Measurements from ENCODE around the gene GNAT1.
"Not testable (repeated sequence)": the region's sequence is repeated elsewhere in the genome, so short reads cannot be mapped to it uniquely, and the experiment has no call there.

The GNAT1 gene

GRCh38 chr3:50210176-50210509, 18.7 kb downstream of the GNAT1 start:
- ATAC-seq: no peak
- no peak for TF ChIP-seq TOX (CRISPR knock-in tag; IDR thresholded peaks at IDR 0.05; ENCODE audit: borderline replicate concordance)

- no peak for ATAC-seq
- TF ChIP-seq TOX (CRISPR knock-in tag; IDR thresholded peaks at IDR 0.05; ENCODE audit: borderline replicate concordance) (no peak), ZNF565 (CRISPR knock-in tag; conservative IDR thresholded peaks at IDR 0.05; ENCODE audit: low read depth) (no peak), OSR1 (CRISPR knock-in tag; IDR thresholded peaks at IDR 0.05) (no peak), ZNF70 (CRISPR knock-in tag; IDR thresholded peaks at IDR 0.05) (no peak), POU6F1 (CRISPR knock-in tag; IDR thresholded peaks at IDR 0.05; ENCODE audit: borderline replicate concordance, low read depth) (no peak), ZNF8 (CRISPR knock-in tag; IDR thresholded peaks at IDR 0.05) (no peak), ZFP30 (CRISPR knock-in tag; IDR thresholded peaks at IDR 0.05) (no peak), ESRRG (CRISPR knock-in tag; IDR thresholded peaks at IDR 0.05) (no peak), PATZ1 (CRISPR knock-in tag; IDR thresholded peaks at IDR 0.05; ENCODE audit: borderline replicate concordance) (no peak), TCF4 (CRISPR knock-in tag; IDR thresholded peaks at IDR 0.05; ENCODE audit: borderline replicate concordance) (no peak), ARNTL (CRISPR knock-in tag; IDR thresholded peaks at IDR 0.05; ENCODE audit: borderline replicate concordance, low read depth) (no peak), BACH2 (CRISPR knock-in tag; IDR thresholded peaks at IDR 0.05; ENCODE audit: borderline replicate concordance) (no peak), ISL1 (CRISPR knock-in tag; IDR thresholded peaks at IDR 0.05) (no peak), CREB5 (CRISPR knock-in tag; IDR thresholded peaks at IDR 0.05; ENCODE audit: low read depth) (no peak), PPARA (CRISPR knock-in tag; IDR thresholded peaks at IDR 0.05; ENCODE audit: borderline replicate concordance) (no peak), ZC3H10 (CRISPR knock-in tag; IDR thresholded peaks at IDR 0.05) (no peak), SNAI2 (CRISPR knock-in tag; IDR thresholded peaks at IDR 0.05) (no peak)
These were observed 19.3 kb downstream of the GNAT1 start for GRCh38 chr3:50210510-50211367.

GRCh38 chr3:50211368-50211717, 19.9 kb downstream of the GNAT1 start:
- ATAC-seq: not testable (repeated sequence)

GRCh38 chr3:50211930-50212329, 20.5 kb downstream of the GNAT1 start:
- no peak; the same call in 2 of the 3 replicates for ATAC-seq

More at GRCh38 chr3:50211930-50212329, 20.5 kb downstream of the GNAT1 start:
- TF ChIP-seq TSHZ2 (CRISPR knock-in tag; IDR thresholded peaks at IDR 0.05) (no peak), RARB (CRISPR knock-in tag; IDR thresholded peaks at IDR 0.05) (no peak), ZNF8 (CRISPR knock-in tag; IDR thresholded peaks at IDR 0.05) (no peak), CSDC2 (CRISPR knock-in tag; IDR thresholded peaks at IDR 0.05) (no peak), TCF4 (CRISPR knock-in tag; IDR thresholded peaks at IDR 0.05; ENCODE audit: borderline replicate concordance) (no peak), GLIS3 (CRISPR knock-in tag; IDR thresholded peaks at IDR 0.05) (no peak), OSR1 (CRISPR knock-in tag; IDR thresholded peaks at IDR 0.05) (no peak), BACH2 (CRISPR knock-in tag; IDR thresholded peaks at IDR 0.05; ENCODE audit: borderline replicate concordance) (no peak), ISL1 (CRISPR knock-in tag; IDR thresholded peaks at IDR 0.05) (no peak), ZC3H10 (CRISPR knock-in tag; IDR thresholded peaks at IDR 0.05) (no peak), POU6F1 (CRISPR knock-in tag; IDR thresholded peaks at IDR 0.05; ENCODE audit: borderline replicate concordance, low read depth) (no peak), ESRRG (CRISPR knock-in tag; IDR thresholded peaks at IDR 0.05) (no peak), CSRNP3 (CRISPR knock-in tag; IDR thresholded peaks at IDR 0.05) (no peak), ZNF565 (CRISPR knock-in tag; conservative IDR thresholded peaks at IDR 0.05; ENCODE audit: low read depth) (no peak)

Data from SK-N-SH treated with all-trans-retinoic acid at 6 μM for 48 hours (cell line).